CD4-positive, alpha-beta T cell treated with Interleukin-2 at 100 ng/mL for 4 hours (primary cell): Measurements from ENCODE around the gene SLC43A3.

Source experiments
- DNase-seq: peaks from one replicate; pipeline ENCODE4 v3.0.0-alpha.2; 2020; ENCODE audit warnings: low spot score

Gene SLC43A3

GRCh38 chr11:57427727-57428082, 784 bp upstream of the SLC43A3 start:
- no peak for DNase-seq

GRCh38 chr11:57426439-57426928, 437 bp downstream of the SLC43A3 start:
- DNase-seq, result peak; percentile 11

GRCh38 chr11:57425565-57426438, 1.1 kb downstream of the SLC43A3 start:
- no peak for DNase-seq

- peak; percentile 89 for DNase-seq
Observed at GRCh38 chr11:57424792-57425564, 1.9 kb downstream of the SLC43A3 start.

- DNase-seq, result no peak
Observed at GRCh38 chr11:57424137-57424791, 2.7 kb downstream of the SLC43A3 start.

GRCh38 chr11:57422669-57423068, 4.3 kb downstream of the SLC43A3 start:
- DNase-seq, result no peak

GRCh38 chr11:57421805-57422204, 5.1 kb downstream of the SLC43A3 start:
- no peak for DNase-seq

- no peak for DNase-seq
Observed at GRCh38 chr11:57421066-57421465, 5.9 kb downstream of the SLC43A3 start.

- no peak for DNase-seq
Observed at GRCh38 chr11:57419146-57419545, 7.8 kb downstream of the SLC43A3 start.

- no peak for DNase-seq
Observed at GRCh38 chr11:57418131-57418530, 8.8 kb downstream of the SLC43A3 start.

GRCh38 chr11:57417056-57417455, 9.9 kb downstream of the SLC43A3 start:
- DNase-seq, result no peak

GRCh38 chr11:57416436-57416835, 10.5 kb downstream of the SLC43A3 start:
- DNase-seq, result no peak

GRCh38 chr11:57414612-57415212, 12.2 kb downstream of the SLC43A3 start:
- no peak for DNase-seq

GRCh38 chr11:57413681-57414080, 13.2 kb downstream of the SLC43A3 start:
- no peak for DNase-seq

GRCh38 chr11:57410287-57410686, 16.6 kb downstream of the SLC43A3 start:
- DNase-seq, result no peak

- no peak for DNase-seq
Observed at GRCh38 chr11:57409321-57410100, 17.4 kb downstream of the SLC43A3 start.

GRCh38 chr11:57408771-57409170, 18.1 kb downstream of the SLC43A3 start:
- no peak for DNase-seq

- no peak for DNase-seq
Observed at GRCh38 chr11:57407941-57408475, 18.9 kb downstream of the SLC43A3 start.

- no peak for DNase-seq
Observed at GRCh38 chr11:57407010-57407920, 19.7 kb downstream of the SLC43A3 start.

- DNase-seq, result no peak
Observed at GRCh38 chr11:57406337-57406904, 20.5 kb downstream of the SLC43A3 start.
